HG02798 (cell line): ENCODE results near the gene LIPT2.
"Not testable (repeated sequence)": the region's sequence is repeated elsewhere in the genome, so short reads cannot be mapped to it uniquely, and the experiment has no call there.

ENCODE experiments used
- ATAC-seq: cut with Tn5 transposase; IDR thresholded peaks from one replicate; pipeline ENCODE4 v1.9.1; 2021; ENCODE audit warnings: mild to moderate bottlenecking; ENCODE audit not compliant: unreplicated experiment, poor library complexity

The LIPT2 gene

DNA sequence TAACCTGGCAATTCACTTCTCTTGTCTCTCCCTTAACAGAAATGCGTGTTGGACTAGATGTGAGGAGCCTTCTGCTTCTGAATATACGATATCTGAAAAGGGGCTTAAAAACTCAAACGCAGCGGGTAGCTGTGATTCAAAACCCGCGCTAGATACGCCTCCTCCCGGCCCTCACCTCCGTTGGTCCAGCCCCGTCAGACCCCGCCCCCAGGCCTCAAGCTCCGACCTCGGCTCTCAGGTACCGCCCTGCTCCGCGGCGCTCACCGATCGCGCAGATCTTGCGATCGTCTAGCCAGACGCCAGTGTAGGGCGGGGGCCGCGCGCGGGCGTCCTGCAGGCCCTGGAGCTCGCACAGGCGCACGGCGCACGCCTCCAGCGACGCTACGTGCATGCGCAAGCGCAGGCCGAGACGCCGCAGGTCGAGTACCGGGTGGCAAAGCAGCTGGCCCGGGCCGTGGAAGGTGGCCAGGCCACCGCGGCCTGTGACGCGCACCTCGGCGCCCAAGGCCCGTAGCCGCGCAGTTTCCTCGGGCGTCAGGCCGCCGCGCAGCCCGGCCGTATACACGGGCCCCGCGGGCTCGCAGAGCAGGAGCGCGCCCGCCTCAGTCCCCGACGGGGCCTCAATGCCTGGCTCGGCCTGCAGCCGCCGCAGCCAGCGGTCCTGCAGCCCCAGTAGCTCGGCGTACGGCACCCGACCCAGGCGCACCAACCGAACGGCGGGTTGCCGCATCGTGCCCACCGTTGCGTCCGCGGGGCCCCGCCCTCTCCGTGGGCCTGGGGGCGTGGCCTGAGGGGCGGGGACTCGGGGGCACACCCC lies at the start of gene LIPT2:
Gene LIPT2, minus strand, starts transcription at position 751 of the 817 bp plus-strand sequence. Its CDS starts 21 bp downstream, at position 730.
- peak; percentile 98 for ATAC-seq

DNA sequence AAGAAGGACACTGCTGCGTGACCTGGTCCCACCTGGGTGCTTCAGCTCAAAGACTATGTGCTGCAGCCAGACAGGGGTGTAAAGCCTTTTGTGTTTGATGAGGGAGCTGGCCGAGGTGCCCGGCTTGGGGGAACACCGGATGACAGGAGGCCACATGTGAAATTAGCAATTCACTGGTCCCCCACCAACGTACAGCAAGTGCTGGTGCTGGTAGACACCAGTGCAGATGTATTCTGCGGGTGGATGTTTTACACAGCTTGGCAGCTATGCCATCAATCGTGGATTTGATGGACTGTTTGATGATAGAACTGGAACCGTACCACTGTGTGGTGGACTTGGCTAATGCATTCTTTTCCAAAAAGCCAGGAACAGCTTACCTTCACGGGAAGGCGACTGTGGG lies 47.9 kb upstream of the LIPT2 start:
- no peak for ATAC-seq

DNA sequence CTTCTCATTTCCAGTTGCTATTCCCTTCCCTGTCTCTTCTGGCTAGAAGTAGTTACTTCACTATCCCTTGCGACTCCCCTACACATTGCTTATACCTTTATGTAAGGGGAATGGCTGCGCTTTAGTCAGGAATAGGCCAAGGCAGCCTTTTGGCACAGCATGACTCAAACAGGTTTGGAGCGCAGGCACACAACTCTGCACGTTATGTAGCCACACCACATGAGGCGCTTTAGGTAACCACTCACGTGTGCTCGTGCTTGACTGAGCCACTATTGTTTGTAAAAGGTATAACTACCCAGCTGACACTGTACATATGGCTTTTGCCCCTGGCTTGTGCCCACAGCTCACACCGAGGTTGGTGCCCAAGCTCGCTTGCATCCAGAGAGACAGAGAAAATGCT lies 46.7 kb upstream of the LIPT2 start:
- no peak for ATAC-seq

DNA sequence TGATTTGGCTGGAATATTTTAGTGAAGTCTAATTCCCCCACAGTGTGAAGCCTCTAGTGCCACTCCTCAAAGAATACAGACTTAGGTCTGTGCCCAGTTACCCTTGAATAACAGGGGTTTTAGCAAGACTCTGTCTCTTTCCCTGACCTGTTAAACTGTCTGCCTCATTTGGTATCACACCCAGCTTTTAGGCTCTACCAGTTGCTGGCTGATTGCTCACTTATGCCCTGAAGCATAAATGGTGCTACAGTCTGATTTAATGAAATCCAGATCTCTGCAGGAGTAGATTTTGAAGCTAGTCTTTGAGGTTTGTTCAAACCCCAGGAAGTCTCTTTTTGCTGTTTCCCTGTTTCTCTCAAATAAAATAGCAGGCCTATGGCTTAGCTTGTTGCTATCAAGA lies 45.2 kb upstream of the LIPT2 start:
- ATAC-seq: no peak

DNA sequence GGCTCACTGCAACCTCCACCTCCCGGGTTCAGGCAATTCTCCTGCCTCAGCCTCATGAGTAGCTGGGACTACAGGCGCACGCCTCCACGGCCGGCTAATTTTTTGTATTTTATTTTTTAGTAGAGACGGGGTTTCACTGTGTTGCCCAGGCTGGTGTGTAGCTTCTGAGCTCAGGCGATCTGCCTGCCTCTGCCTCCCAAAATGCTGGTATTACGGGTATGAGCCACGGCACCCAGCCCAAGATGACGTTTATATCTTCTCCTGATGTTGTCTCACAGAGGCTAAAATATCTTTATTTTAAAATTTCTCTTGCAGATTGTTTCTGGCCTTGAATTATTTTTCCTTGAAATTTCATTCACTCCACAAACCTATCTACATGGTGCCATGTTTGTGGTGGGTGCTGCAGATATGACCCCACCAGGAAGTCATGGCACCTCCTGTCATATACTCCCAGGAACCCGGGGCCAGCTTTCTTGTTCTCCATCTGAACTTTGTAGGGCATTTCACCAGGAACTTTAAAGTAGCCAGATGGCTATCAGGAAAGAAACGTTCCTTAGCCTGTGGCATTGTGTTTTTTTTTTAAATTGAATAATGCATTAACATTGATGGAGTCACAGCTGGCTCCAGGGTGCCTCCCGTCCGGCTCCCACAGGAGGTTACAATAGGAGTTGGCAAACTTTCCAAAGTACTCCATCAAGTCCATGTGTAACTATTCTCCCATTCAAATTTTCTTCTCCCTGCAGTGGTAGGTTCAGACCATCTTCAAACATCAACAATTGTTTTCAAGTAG lies 42.0 kb upstream of the LIPT2 start:
- no peak for ATAC-seq

DNA sequence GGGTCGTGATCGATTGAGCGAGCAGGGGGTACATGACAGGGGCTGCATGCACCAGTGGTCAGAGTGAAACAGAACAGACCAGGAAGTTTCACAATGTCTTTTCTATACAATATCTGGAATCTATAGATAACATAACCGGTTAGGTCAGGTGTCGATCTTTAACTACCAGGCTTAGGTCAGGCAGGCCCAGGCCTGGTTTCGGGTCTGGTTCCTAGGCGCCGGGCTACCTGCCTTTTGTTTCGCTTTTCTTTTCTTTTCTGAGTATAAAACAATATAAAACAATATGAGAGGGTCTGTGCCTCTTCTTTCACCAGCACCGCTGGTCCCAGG lies 41.4 kb upstream of the LIPT2 start:
- not testable (repeated sequence) for ATAC-seq

DNA sequence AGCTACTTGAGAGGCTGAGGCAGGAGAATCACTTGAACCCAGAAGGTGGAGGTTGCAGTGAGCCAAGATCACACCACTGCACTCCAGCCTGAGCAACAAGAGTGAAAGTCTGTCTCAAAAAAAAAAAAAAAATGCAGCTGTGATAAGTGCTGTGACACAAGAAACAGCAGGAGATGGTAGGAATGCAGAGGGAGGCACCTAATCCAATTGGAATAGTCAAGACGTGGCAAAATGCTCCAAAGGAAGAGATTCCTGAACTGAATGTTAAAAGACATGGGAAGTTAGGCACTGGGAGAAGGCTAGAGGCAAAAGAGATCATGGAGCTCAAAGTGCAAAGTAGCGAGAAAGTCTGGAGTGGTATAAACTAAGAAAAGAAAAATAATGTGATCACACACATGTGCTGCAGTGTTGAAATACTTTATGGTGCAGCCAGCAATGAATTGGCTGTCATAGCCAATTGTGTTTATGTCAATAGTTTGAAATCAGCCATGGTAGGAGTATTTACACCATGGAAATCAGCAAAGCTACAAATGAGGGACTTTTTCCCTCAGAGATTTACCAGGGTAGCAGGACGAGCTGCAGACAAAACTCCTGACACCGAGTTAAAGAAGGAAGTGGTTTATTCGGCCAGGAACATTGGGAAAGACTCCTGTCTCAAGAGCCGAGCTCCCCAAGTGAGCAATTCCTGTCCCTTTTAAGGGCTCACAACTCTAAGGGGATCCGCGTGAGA lies 40.9 kb upstream of the LIPT2 start:
- ATAC-seq: no peak

DNA sequence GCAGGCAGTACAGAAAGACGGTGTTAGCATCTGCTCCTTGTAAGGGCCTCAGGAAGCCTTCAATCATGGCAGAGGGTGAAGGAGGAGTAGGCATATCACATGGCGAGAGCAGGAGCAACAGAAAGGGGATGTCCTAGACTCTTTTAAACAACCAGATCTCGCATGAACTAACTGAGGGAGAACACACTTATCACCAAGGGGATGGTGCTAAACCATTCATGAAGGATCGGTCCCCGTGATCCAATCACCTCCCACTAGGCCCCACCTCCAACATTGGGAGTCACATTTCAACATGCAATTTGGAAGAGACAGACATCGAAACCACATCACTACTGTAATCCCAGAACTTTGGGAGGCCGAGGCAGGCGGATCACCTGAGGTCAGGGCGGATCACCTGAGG lies 39.9 kb upstream of the LIPT2 start:
- no peak for ATAC-seq

DNA sequence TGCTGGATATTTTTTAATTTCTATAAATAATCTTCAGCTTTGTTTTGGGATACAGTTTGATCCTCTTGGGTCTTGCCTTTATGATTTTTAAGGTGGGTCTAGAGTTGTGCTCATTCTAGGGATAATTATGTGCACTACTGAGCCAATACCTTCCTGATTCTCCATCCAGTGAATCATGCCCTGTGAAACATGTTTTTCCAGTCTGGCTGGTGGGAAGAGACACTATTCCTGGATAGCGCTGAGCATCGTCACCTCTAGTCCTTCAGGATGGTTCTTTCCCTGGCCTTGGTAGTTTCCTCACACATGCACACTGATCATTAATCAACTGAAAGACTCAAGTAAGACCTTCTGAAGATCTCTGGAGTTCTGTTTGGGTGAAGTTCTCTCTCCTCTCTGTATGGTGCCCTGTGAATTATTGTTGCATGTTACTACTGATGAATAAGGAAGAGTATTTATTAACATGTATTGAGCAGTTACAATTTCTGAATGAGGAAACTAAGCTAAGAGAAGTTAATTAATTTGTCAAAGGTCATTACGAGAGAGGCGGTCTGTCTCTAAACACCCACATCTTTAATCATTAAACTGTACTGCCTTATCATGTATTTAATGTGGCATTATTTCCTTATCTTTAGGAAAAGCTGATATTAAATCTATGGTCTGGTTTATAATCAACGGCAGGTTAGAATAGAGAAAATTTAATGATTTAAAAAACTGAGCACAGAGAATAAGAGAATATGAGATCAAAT lies 39.1 kb upstream of the LIPT2 start:
- ATAC-seq: no peak

DNA sequence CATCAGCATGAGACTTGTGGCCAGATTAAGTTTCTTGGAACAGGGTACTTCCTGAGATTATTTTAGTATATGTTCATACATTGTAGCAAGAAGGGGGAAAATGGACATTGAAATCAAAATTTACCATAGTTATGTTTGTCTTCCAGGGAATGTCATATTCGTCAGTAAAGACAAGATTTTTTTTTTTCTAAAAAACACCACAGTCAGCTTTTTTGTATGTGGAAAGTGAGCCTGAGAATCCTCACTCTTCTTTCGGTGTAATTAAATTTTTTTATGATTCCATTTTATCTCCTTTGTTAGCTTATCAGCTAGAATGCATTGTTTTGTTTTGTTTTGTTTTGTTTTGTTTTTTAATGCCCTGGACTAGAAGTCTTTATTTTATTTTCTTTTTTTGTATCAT lies 31.5 kb upstream of the LIPT2 start:
- ATAC-seq: no peak

DNA sequence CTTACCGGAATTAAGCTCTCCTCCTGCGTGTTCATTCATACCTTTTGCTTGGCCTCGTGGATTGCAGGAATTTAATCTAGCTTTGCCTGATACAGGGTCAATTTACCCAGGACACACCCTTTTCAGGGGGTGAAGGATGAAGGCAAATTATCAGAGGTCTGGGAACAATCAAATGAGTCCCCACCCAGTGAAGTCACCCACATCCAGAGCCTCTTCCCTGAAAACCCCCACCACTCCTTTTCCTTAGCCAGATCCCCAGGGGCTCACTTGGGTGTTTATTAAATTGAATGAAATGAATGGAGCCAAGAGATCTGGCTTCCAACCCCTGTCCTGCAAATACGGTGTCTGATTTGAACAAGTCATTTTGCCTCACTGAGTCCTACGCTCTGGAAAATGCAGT lies 31.0 kb upstream of the LIPT2 start:
- ATAC-seq: no peak

DNA sequence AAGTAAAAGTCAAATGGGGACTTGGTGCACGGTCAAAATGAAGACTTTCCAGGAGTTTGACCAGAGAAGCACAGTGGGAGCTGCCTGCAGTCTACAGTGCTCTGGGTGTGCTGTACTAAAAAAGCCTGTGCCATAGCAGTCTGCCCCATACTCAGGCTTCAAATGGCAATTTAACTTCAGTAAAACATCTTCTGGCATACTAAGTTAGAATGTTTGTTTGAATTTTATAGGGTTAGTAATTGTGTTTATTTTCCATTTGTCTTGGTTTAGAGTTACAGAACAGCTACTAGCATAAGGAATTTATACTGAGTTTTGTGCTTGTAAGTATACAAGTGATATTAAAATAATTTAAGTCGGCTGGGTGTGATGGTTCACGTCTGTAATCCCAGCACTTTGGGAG lies 29.3 kb upstream of the LIPT2 start:
- ATAC-seq: no peak

DNA sequence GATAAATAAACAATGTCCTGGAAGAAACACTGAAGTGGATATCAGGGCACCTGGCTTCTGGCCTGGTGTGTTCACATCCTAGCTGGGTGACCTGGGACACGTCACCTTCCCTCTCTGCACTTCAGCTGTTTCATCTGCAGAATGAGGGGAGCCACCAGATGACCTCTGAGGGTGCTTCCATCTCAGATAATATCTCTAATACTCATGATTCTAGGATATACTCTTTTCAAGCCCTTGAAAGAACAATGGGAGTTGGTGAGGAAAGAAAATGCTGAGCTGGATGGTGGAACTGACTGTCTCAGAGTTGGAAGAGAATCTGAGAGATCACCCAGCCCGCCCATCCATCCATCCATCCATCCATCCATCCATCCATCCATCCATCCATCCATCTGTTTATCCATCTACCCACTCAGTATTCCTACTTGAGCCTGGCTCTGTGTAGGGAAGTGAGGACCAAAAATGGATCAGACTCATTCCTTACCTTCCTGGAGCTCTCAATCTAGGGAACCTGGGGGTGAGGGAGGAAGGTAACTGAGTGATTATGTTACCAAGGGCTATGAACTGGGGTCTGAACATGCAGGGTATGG lies 28.2 kb upstream of the LIPT2 start:
- no peak for ATAC-seq

DNA sequence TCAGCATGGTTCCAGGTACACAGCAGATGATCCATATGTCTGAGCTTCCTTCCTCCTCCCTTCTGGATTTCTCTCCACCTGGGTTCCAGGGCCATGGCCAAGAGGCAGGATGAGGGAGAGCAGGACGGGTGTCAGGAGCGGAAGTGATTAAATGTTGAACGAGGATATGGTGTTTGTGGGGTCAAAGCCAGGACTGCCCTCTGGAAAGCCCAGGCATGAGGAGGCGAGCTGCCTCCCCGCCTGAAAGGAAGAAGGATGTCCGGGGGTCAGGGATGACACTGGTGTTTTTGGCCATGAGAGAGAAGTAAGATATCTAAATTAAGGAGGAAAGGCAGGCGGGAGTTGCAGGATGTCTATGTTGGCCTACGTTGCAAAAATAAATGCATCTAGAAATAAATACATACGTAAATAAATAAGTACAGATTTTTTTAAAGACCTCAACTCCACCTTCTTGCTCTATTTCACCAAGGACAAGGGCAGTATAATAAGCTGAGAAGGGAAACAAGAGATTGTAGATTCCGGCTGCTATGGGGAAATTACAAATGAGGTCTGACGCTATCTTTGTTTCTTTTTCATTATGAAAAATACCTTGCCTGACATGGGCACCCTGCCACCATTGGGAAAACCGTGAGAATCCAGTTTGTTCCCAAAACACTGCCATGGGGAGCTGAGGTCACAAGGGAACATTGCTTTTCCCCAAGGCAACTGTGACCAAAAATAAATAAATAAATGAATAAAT lies 27.6 kb upstream of the LIPT2 start:
- no peak for ATAC-seq

DNA sequence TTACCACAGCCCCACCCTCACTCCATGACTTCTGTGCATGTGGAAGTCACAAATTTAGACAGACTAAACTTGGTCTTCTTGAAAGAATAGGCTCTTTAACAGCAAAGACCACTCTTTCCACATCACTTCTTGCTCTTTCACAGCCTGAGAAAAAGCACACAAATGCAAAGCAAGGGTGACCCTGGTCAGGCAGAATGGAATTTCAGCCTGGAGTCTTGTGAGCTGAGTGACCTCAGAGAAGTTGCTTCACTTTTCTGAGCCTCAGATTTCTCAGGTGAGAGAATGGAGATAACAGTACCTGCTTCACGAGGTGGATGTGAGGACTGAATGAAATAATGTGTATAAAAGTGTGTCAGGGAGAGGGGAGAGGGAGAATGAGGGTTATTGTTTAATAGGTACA lies 26.8 kb upstream of the LIPT2 start:
- no peak for ATAC-seq

DNA sequence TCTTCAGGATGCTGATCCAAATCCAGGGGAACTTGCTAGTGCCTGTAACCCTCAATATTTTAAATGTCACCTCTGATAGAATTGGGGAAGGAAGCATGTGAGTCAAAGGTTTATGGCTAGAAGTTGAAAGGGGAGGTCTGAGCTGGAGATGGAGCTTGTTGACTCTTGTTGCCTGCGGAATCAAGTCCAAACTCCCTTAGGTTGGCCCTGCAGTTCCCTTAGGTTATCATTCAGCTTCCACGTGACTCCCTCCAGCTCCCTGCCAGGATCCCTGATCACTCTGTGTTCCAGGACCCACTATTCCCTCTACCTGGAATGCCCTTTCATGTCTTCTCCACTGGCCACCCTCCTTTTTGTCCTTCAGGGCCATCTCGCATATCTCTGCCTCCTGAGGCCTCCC lies 26.2 kb upstream of the LIPT2 start:
- ATAC-seq: no peak

DNA sequence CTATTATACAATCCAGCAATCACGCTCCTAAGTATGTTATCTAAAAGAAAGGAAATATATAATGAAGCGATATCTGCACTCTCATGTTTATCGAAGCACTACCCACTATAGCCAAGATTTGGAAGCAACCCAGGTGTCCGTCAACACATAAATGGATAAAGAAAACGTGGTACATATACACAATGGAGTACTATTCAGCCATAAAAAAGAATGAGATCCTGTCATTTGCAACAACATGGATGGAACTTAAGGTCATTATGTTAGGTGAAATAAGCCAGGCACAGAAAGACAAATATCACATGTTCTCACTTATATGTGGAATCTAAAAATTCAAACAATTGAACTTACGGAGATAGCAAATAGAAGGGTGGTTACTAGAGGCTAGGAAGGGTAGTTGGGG lies 24.1 kb upstream of the LIPT2 start:
- ATAC-seq: not testable (repeated sequence)

DNA sequence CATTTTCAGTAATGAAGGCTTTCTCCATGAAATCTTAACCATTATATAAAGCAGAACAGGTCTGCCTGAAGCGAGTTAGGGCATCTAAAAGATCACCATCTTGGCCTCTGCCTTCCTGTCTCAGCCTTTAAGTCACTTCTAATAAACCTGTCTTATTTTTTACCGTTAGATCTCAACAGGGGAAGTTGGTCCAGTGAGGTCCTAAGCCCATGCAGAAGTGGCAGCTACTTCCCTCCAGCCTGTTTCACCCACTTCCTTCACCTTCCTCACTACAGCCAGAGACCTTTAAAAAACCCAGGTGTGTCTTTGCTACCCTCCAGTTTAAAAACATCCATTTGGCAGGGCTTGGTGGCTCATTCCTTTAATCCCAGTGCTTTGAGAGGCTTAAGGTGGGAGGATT lies 14.1 kb upstream of the LIPT2 start:
- no peak for ATAC-seq

DNA sequence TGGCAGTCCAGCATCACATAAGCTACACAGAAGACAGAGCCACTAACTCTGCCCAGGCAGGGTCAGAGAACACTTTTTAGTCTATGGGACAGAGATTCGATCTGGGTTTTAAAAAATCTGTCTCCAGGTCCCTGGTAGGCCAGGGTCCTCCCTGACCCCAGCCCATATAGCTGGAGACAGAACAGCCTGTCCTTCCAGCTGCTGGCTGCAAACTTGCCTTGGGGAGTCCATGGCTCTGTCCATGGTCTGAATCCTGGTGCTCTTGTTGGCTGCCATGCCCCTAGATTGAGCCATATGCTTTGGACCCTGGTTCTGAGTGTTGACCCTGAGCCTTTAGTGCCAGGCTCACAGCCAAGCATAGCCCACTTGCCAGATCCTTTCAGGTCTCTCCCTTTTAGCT lies 13.3 kb upstream of the LIPT2 start:
- ATAC-seq: no peak
